NB4 (cell line): ENCODE measurements around the gene STK38L.

ENCODE experiments used
- CTCF ChIP-seq: IDR thresholded peaks from one replicate; pipeline ENCODE4 v1.5.1; 2012; ENCODE audit warnings: low read depth, low read length
- MYC ChIP-seq: IDR thresholded peaks from 2 replicates; pipeline ENCODE4 v1.6.1; 2011; ENCODE audit warnings: low read depth, low read length
- POLR2A ChIP-seq: IDR thresholded peaks from 2 replicates; pipeline ENCODE4 v1.6.1; 2011; ENCODE audit warnings: mild to moderate bottlenecking; ENCODE audit not compliant: insufficient read length; ENCODE audit errors: extremely low read depth
- TF ChIP-seq, protein P1 (sequence below): IDR thresholded peaks from 2 replicates; pipeline ENCODE4 v1.6.1; 2011; ENCODE audit warnings: low read depth, low read length

DNA sequence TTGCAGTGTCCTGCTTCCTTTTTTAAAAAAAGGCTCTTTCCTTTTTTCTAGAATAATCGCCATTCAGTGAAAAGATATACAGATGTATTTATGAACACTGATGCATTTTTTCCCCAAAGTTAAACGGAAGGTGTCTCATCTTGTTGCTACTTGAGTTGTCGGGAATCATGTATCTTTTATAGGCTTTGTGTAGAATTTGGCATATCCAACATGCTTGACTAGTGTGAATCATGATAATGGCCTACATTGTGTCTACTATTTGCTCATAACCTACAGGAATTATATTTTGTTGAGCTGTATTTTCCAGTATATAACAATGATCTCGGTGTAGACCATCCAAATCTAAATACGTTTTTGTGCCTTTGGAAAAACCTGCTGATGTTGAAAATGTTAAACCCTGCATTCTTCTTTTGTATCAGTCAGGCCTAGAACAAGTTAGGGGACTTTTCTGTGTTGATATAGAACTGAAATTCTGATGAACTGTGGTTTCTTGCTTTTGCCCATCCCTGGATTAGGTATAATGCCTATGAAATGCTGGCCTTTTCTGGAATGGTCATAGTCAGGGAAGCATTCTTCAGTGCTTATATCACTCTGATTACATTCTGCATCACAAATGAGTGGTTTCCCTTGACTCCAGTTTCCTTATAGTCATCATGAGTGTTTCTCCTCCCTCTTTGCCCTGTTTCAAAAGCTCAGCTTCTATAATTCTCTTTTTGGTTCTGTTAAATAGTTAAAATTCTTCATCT is 99.3 kb downstream of the STK38L start:
- TF ChIP-seq, protein P1, sequence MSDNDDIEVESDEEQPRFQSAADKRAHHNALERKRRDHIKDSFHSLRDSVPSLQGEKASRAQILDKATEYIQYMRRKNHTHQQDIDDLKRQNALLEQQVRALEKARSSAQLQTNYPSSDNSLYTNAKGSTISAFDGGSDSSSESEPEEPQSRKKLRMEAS, result no peak
- no peak for TF ChIP-seq CTCF
- no peak for TF ChIP-seq POLR2A
- TF ChIP-seq MYC, result no peak
